Epithelial cell of prostate (primary cell): ENCODE data around the gene CHST8.
"Not testable (repeated sequence)": the region's sequence is repeated elsewhere in the genome, so short reads cannot be mapped to it uniquely, and the experiment has no call there.

Experiments used
- DNase-seq: peaks from one replicate; pipeline ENCODE4 v3.0.0-alpha.2; 2011; ENCODE audit warnings: low read depth, low spot score
- H3K27ac ChIP-seq: fragments of 450-650 bp; 2 replicates; pipeline ENCODE4 v1.5.1; 2017; ENCODE audit warnings: mild to moderate bottlenecking

The CHST8 gene

GRCh38 chr19:33640773-33641172 lies 19.0 kb downstream of the CHST8 start:
- H3K27ac ChIP-seq = no peak overlapping the region
- DNase-seq = no peak

GRCh38 chr19:33641261-33641660 lies 19.5 kb downstream of the CHST8 start:
- no peak for DNase-seq
- H3K27ac ChIP-seq = no peak overlapping the region

- no peak for DNase-seq
- H3K27ac ChIP-seq = no peak overlapping the region
Measured at GRCh38 chr19:33641956-33642498, 20.3 kb downstream of the CHST8 start.

GRCh38 chr19:33644284-33644836 lies 22.6 kb downstream of the CHST8 start:
- no peak overlapping the region for H3K27ac ChIP-seq
- DNase-seq = no peak

- no peak for DNase-seq
- H3K27ac ChIP-seq = no peak overlapping the region
Measured at GRCh38 chr19:33646306-33646705, 24.6 kb downstream of the CHST8 start.

- no peak for DNase-seq
- no peak overlapping the region for H3K27ac ChIP-seq
Measured at GRCh38 chr19:33647146-33647545, 25.4 kb downstream of the CHST8 start.

- no peak overlapping the region for H3K27ac ChIP-seq
- DNase-seq = no peak
Measured at GRCh38 chr19:33649627-33650305, 28.0 kb downstream of the CHST8 start.

GRCh38 chr19:33653684-33654083 lies 31.9 kb downstream of the CHST8 start:
- DNase-seq = no peak
- no peak overlapping the region for H3K27ac ChIP-seq

GRCh38 chr19:33654840-33655508 lies 33.2 kb downstream of the CHST8 start:
- no peak for DNase-seq
- no peak overlapping the region for H3K27ac ChIP-seq

GRCh38 chr19:33659835-33660234 lies 38.1 kb downstream of the CHST8 start:
- no peak overlapping the region for H3K27ac ChIP-seq
- no peak for DNase-seq

GRCh38 chr19:33660410-33661124 lies 38.8 kb downstream of the CHST8 start:
- H3K27ac ChIP-seq = no peak overlapping the region
- no peak for DNase-seq

- DNase-seq = no peak
Measured at GRCh38 chr19:33661336-33661735, 39.6 kb downstream of the CHST8 start.

GRCh38 chr19:33662391-33663092 lies 40.8 kb downstream of the CHST8 start:
- DNase-seq = no peak
- H3K27ac ChIP-seq = no peak overlapping the region

More at GRCh38 chr19:33661336-33661735, 39.6 kb downstream of the CHST8 start:
- H3K27ac ChIP-seq = no peak overlapping the region

GRCh38 chr19:33663316-33663715 lies 41.6 kb downstream of the CHST8 start:
- H3K27ac ChIP-seq, DNase-seq: not testable (repeated sequence)

- no peak for DNase-seq
- no peak overlapping the region for H3K27ac ChIP-seq
Measured at GRCh38 chr19:33664744-33665143, 43.0 kb downstream of the CHST8 start.

GRCh38 chr19:33665776-33666595 lies 44.2 kb downstream of the CHST8 start:
- H3K27ac ChIP-seq = no peak overlapping the region
- DNase-seq = no peak

- no peak overlapping the region for H3K27ac ChIP-seq
- no peak for DNase-seq
Measured at GRCh38 chr19:33667141-33667650, 45.4 kb downstream of the CHST8 start.

- no peak overlapping the region for H3K27ac ChIP-seq
- DNase-seq = no peak
Measured at GRCh38 chr19:33667881-33668280, 46.1 kb downstream of the CHST8 start.

GRCh38 chr19:33668968-33669367 lies 47.2 kb downstream of the CHST8 start:
- H3K27ac ChIP-seq = no peak overlapping the region
- DNase-seq = no peak
